GM12873 (cell line): Measurements from ENCODE around the gene PPP4R1.

Source experiments
- CTCF ChIP-seq: IDR thresholded peaks from 2 replicates; pipeline ENCODE4 v1.5.1; 2012; ENCODE audit warnings: low read depth, mild to moderate bottlenecking, moderate library complexity, low read length, control low read depth; ENCODE audit not compliant: insufficient read depth; ENCODE audit errors: missing control alignments

Gene PPP4R1

GRCh38 chr18:9558387-9559064 is 55.8 kb downstream of the PPP4R1 start:
- TF ChIP-seq CTCF, result no peak

- no peak for TF ChIP-seq CTCF
Observed at GRCh38 chr18:9557250-9557943, 57.0 kb downstream of the PPP4R1 start.

GRCh38 chr18:9552616-9553015 is 61.7 kb downstream of the PPP4R1 start:
- TF ChIP-seq CTCF, result no peak

- TF ChIP-seq CTCF, result no peak
Observed at GRCh38 chr18:9552191-9552590, 62.2 kb downstream of the PPP4R1 start.

- no peak for TF ChIP-seq CTCF
Observed at GRCh38 chr18:9550429-9550828, 63.9 kb downstream of the PPP4R1 start.

GRCh38 chr18:9549405-9549804 is 65.0 kb downstream of the PPP4R1 start:
- TF ChIP-seq CTCF, result peak; percentile 26

GRCh38 chr18:9547782-9548181 is 66.6 kb downstream of the PPP4R1 start:
- TF ChIP-seq CTCF, result no peak
